SKM-1 treated with dmso at 0.1 percent for 144 hours (cell line): ENCODE results near the gene NUP93.

Experiments used
- DNase-seq: peaks from one replicate; lab custom pipeline; 2025; ENCODE audit not compliant: unreplicated experiment; lab: John Stamatoyannopoulos, UW

NUP93 gene

GRCh38 chr16:56741399-56741798 lies 11.5 kb downstream of the NUP93 start:
- no peak for DNase-seq

- DNase-seq, result peak; percentile 25
These were observed 12.4 kb downstream of the NUP93 start for GRCh38 chr16:56742030-56742984.

DNA sequence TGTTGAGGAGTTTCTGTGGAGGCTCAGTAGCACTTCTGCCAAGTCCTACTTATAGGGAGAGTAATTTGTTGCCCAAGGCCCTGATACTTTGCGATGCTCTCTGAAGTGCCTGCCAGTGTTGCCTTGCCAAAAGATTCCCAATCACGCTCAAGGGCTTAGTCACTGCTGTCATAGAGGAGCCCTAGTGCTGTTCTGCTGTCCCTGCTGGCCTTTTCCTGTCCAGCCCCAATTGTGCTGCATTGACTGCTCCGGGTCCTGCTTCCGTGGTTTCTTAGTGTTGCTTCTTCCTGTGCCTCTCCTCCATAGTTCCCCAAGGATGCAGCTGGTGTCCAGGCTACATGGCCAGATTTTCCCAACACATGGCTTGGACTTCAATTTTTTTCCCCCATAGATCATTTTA lies 13.9 kb downstream of the NUP93 start:
- DNase-seq, result no peak

- DNase-seq, result no peak
These were observed 15.2 kb downstream of the NUP93 start for GRCh38 chr16:56744996-56745640.

DNA sequence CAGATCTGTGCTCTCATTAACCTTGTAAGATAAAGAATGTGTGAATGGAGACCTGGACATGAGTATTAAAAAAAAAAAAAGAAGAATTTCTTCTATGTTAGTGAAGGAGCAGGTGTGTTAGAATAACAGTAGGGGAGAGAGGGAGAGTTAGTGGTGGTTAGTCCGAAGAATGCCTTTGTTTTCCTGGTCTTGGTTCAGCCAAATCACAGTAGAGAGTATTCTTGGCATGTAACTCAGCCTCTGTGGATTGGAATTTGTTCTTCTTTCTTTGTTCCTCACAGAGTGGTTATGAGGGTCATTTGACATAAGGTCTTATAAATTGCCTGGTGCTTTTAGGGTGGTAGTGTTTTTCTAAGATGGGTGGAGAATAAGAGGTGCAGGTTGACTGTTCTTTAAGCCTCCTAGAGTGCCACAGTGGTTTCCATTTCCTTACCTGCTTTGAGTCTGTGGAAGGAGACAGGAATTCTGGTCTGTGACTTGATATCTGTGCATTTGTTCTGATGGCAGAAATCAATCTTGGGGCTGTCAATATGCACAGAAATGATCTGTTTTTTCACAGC lies 17.6 kb downstream of the NUP93 start:
- DNase-seq, result no peak

DNA sequence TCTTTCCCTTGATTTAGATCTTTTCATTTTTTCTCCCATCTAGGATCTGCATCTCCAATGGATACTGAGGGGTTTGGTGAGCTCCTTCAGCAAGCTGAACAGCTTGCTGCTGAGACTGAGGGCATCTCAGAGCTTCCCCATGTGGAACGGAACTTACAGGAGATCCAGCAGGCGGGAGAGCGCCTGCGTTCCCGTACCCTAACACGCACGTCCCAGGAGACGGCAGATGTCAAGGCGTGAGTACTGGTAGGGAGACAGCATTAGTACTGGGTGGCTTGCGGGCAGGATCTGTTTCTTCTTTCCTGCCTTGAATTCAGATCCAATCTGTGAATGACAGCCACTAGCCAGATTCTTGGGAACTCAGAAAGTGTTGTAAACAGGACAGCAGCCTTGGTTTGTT lies 18.3 kb downstream of the NUP93 start:
- DNase-seq, result no peak

DNA sequence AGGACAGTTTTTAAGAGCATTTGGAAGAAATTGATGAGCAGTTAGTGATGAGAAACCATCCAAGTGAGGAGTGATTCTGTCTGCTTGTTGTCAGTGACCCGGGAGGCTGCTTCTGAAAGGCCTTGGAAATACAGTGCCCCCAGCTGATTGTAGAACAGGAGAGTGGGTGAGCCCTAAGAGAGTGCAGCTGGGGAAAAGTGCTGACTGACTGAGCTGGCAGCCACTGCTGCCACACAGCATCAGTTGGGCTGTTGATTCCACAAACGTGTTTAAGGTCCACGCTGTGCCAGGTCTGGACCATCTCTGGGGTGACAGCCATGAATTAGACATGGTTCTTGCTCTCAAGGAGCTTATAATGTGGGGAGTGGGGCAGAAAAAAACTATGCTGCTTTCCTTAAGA lies 18.9 kb downstream of the NUP93 start:
- DNase-seq, result no peak

- no peak for DNase-seq
These were observed 20.0 kb downstream of the NUP93 start for GRCh38 chr16:56749672-56750491.

DNA sequence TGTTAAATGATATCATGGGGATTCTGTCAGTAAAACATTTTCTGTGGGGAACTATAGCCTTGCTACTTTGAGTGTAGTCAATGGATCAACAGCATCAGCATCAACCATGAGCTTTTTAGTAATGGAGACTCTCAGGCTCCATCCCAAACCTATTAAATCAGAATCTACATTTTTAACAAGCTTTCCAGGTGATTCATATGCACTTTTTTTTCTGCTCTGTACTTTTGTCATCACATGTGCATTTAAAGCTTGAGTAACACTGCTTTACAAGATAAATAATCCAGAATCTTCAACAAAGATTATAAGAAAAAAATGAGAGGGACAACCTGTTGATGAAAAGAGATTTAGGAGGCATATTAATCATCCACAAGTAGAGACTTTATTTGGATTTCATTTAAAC lies 23.5 kb downstream of the NUP93 start:
- DNase-seq, result no peak

DNA sequence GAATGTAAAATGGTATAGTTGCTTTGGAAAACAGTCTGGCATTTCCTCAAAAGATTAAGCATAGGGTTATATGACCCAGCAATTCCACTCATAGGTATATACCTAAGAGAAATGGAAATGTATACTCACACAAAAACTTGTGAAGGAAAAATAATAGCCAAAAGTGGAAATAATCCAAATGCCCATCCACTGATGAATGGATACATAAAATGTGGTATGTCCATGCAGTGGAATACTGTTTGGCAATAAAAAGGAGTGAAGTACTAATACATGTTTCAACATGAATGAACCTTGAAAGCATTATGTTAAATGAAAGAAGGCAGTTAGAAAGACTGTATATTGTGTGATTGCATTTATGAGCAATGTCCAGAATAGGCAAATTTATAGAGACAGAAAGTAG lies 25.1 kb downstream of the NUP93 start:
- DNase-seq, result no peak

DNA sequence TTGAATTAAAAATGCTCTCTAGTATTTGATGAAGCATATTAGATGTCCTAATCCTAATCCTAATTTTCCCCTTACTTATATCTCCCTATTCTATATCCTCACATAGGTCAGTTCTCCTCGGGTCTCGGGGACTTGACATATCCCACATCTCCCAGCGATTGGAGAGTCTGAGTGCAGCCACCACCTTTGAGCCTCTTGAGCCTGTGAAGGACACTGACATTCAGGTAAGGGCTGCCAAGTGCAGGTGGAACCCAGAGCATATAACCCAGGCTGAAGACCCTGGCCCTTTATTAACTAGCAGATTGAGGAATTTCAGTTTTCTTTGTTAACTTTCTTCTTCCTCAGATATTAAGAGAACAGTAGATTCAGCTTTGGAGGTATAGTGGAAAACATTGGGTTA lies 28.5 kb downstream of the NUP93 start:
- no peak for DNase-seq

DNA sequence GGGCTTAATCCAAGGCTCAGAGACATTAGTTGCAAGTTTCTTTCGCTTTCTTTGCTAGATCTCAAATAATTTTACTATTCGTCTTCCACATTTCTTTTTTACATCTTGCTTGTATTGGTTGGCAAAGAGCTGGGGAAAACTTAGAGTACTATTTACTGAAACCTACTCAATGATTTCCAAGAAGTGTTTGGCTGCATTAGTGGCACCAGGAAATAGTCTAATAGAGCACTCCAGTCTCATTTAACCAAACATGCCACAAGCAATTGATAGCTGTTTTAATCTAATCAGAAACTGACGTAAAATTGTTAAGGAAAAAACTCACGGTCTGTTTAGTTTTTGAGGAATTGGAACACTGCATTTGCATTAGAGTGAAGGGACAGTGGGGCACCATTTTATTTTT lies 29.0 kb downstream of the NUP93 start:
- DNase-seq, result no peak

GRCh38 chr16:56763291-56763916 lies 33.5 kb downstream of the NUP93 start:
- no peak for DNase-seq

DNA sequence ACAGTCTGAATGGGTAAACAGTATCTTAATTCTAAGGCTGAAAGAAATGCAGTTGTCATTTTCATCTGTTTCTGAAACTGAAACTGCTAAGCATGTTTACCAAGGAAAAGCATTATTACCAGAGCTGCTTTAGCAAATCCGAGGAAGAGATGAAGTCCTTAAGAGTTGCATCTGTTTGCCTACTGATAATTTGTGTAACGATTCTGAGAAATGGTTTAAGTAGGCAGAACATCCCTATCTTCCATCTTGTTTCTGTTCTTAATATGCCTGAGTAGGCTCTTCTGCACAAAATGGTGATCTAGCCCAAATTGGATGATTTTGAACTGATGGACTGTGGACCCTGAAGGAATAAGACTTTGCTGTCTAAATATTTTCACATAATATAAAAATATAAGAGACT lies 34.9 kb downstream of the NUP93 start:
- DNase-seq, result no peak

- no peak for DNase-seq
These were observed 36.0 kb downstream of the NUP93 start for GRCh38 chr16:56765949-56766348.

DNA sequence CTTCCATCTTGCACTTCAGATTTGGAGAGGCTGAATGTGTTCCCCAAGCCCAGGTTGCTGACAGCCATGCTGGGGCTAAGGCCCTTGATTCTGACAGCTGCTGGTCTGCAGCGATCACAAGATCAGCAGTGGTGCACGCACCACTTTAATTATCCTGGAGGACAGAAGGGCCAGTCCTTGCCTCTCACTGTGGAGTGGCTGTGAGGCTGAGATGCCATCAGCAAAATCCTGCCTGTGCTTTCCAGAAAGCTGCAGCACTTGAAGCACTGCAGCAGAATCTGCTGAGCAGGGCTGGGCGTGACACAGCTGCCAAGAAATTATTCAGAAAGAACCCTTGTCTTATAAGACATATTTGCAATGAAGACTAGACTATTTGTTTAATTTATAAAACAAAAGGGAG lies 37.1 kb downstream of the NUP93 start:
- no peak for DNase-seq

GRCh38 chr16:56769677-56770076 lies 39.7 kb downstream of the NUP93 start:
- no peak for DNase-seq

GRCh38 chr16:56771558-56772279 lies 41.8 kb downstream of the NUP93 start:
- DNase-seq, result no peak

- DNase-seq, result no peak
These were observed 43.6 kb downstream of the NUP93 start for GRCh38 chr16:56773532-56773931.

DNA sequence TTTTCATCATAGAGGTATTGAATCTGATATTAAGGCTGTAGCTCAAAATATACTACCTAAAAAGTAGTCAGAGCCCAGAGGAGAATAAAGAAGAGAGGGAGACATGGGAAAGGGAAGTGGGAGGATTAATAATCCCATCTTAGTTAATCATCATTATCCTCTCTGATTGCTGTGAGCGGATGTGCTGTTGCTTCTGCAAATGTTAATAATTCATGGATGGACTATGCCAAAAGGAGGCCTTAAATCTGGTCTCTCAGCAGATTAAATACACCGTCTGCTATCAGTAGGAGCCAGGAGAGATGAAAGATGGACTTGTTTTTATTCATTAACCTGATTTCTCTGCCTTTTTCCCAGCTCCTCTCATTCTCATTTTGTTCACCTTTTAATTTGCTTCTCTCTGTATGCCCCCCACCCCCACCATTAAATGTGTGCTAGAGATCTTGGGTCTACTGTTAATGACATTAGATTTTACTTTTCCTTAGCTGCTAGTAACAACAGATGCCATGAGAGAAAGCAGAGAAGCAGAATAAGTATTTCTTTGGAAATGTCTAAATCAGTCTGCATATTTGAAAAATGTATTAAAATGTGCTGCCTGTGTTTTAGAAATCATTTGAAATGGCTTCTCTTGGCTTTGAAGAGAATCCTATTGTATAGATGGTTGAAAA lies 44.2 kb downstream of the NUP93 start:
- DNase-seq, result no peak
